Heart left ventricle (tissue), 16 donors: Measurements from ENCODE around the gene SLC66A1. TPM values are rescaled to one million over a fixed set of nuclear protein-coding genes. Genes with fewer than 3 reads are reported as not detected.

Source experiments
- ATAC-seq, 4 donors: fragments of 200-7000 bp; cut with Tn5 transposase; one replicate each; pipeline ENCODE4 v1.9.1; 2020 to 2022; ENCODE audit warnings: moderate library complexity in 4 of 4, mild to moderate bottlenecking in 3 of 4, moderate number of reproducible peaks in 1 of 4
- DNase-seq, 5 donors: peaks; one replicate each; pipeline ENCODE4 v3.0.0-alpha.2; 2020
- H3K27ac ChIP-seq, 12 donors: fragments of 200-600 bp; sonication (generic) in 4 of 12; one replicate each; pipeline versions ENCODE4 v1.5.0 to v1.8.0; 2016 to 2022; ENCODE audit warnings: mild to moderate bottlenecking in 2 of 12
- H3K27me3 ChIP-seq, 9 donors: fragments of 200-600 bp; sonication (generic) in 2 of 9; one replicate each; pipeline versions ENCODE4 v1.5.1 to v1.8.0; 2016 to 2022; ENCODE audit warnings: mild to moderate bottlenecking in 3 of 9
- H3K36me3 ChIP-seq, 9 donors: fragments of 200-600 bp; sonication (generic) in 2 of 9; one replicate each; pipeline versions ENCODE4 v1.5.0 to v1.8.0; 2018 to 2022; ENCODE audit warnings: mild to moderate bottlenecking in 2 of 9
- H3K4me1 ChIP-seq, 12 donors: fragments of 200-600 bp; sonication (generic) in 4 of 12; one replicate each; pipeline versions ENCODE4 v1.5.0 to v1.8.0; 2016 to 2022; ENCODE audit warnings: mild to moderate bottlenecking in 3 of 12
- H3K4me3 ChIP-seq, 12 donors: fragments of 200-600 bp; sonication (generic) in 4 of 12; one replicate each; pipeline versions ENCODE4 v1.5.0 to v1.8.0; 2017 to 2022; ENCODE audit warnings: mild to moderate bottlenecking in 9 of 12, moderate library complexity in 4 of 12
- H3K9me3 ChIP-seq, 12 donors: fragments of 200-600 bp; sonication (generic) in 4 of 12; one replicate each; pipeline versions ENCODE4 v1.5.0 to v1.8.0; 2016 to 2022; ENCODE audit warnings: mild to moderate bottlenecking in 1 of 12
- CTCF ChIP-seq, 12 donors: fragments of 200-600 bp; sonication (generic) in 4 of 12; IDR thresholded peaks; one replicate each; pipeline versions ENCODE4 v1.5.0 to v1.8.0; 2018 to 2022; ENCODE audit warnings: antibody characterized with exemption in 12 of 12, mild to moderate bottlenecking in 5 of 12
- POLR2A ChIP-seq, 2 donors: fragments of 450-650 bp; IDR thresholded peaks; one replicate each; pipeline ENCODE4 v1.6.1; 2017; ENCODE audit warnings: antibody characterized with exemption in 2 of 2, mild to moderate bottlenecking in 2 of 2, moderate library complexity in 2 of 2
- WGBS, 4 donors: extraction: QIAGEN DNeasy Blood & Tissue Kit in 2 of 4; methylation state at CpG; one replicate each; pipeline versions ENCODE4 v1.1.5 to v1.1.7; 2013 to 2018; 5-methylcytosine and 5-hydroxymethylcytosine counted together
- intact Hi-C, 10 donors: fragments of 100-400 bp; cut with DNase I; formaldehyde crosslinking; loops; one replicate each; pipeline versions ENCODE4 v1.11.1 to v1.14.2; 2022
- polyA plus RNA-seq, 2 donors: library from polyadenylated mRNA; stranded (reverse); fragments of 200-250 nt; gene quantifications; one replicate each; pipeline ENCODE4 v1.2.3, GENCODE V29; 2013
- total RNA-seq, 9 donors: library from RNA; depleted of rRNA in 2 of 9; stranded (reverse); fragments of >200 nt in 2 of 9; fragmentation: NEBNext Ultra II Directional in 3 of 9; extraction: Animal tissue kit (Norgen Biotek cat#: 25700) in 3 of 9; gene quantifications; one replicate each; pipeline versions ENCODE4 v1.1.0 to v1.2.4, GENCODE V29; 2016 to 2023
- donor health status: ischemic (EF 13 %, LVEDD 7.1; RV severe dilation, severe dysfunction).
- donor health status: healthy with polysubstance abuse.
- donor health status: DM: no; HTN: yes; CAD: no.
- donor health status: DM: no; HTN: no; CAD: no.
- donor health status: ischemic (EF 25% LVEDD 6.9; RV normal size, moderate dysfunction).
- donor health status: ischemic (EF 25% LVEDD 5.7; RV mildly dilated, moderate dysfunction).
- donor health status: healthy.
- donor health status: DM: yes; HTN: yes; CAD: no.
- donor health status: ischemic (EF 35%, LVEDD 5.7; RV mildly dilated, moderate dysfunction).
- donor health status: nonischemic (EF 11% LVEDD 7.7; RV severe dilation, severe dysfunction).
- donor health status: DM: yes; HTN: yes; CAD: no.
- donor health status: PGD.
- donor health status: ischemic (EF 29% LVEDD 5.4; RV normal size, mild dysfunction).
- donor health status: nonischemic (EF 23%, LVEDD 6.1; RV moderate dilation, normal function).

The SLC66A1 gene
- total and polyA plus RNA-seq, 11 donors = 6.4 to 19.4 (median 9.7) TPM

DNA sequence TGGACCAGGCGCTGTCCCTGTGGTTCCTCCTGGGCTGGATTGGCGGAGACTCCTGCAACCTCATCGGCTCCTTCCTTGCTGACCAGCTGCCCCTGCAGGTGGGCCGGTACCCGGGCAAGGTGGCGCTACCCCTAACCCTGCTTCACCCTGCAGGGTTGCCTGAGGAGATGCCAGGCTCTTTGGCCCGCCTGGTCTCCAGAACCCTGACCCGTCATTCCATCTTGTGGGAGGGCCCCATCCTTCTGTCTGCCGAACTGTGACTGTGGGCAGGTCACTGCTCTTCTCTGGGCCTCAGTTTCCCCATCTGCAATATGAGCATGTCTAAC is 12.5 kb downstream of the SLC66A1 start:
- no peak overlapping the region for H3K4me3 ChIP-seq
- no peaks in the 10 kb centered on the region for H3K4me1 ChIP-seq
- peaks cover 0 to 79% (median 58%) of the 10 kb centered on the region in 9 donors for H3K36me3 ChIP-seq
- no peaks in the 10 kb centered on the region for H3K27me3 ChIP-seq
- H3K9me3 ChIP-seq = no peaks in the 10 kb centered on the region
- TF ChIP-seq CTCF (IDR thresholded peaks at IDR 0.05) (no peak), POLR2A (IDR thresholded peaks at IDR 0.05) (no peak)
- no peak overlapping the region for H3K27ac ChIP-seq
- intact Hi-C loops = no loop called here
- 96 to 98% (median 97%) methylated on average over 7 to 9 of the region's 9 CpGs for WGBS, 4 donors
- DNase-seq = peak in 1 of 5 donors; percentile 4
- ATAC-seq = no peak

GRCh38 chr1:19325368-19325957 is 13.3 kb downstream of the SLC66A1 start:
- intact Hi-C loops = no loop called here
- Histone ChIP-seq H3K9me3 (no peaks in the 10 kb centered on the region), H3K4me3 (no peak overlapping the region), H3K27me3 (no peaks in the 10 kb centered on the region), H3K4me1 (no peaks in the 10 kb centered on the region), H3K36me3 (peaks cover 0 to 79% (median 58%) of the 10 kb centered on the region in 9 donors), H3K27ac (no peak overlapping the region)
- TF ChIP-seq POLR2A (IDR thresholded peaks at IDR 0.05) = no peak
- no peak for TF ChIP-seq CTCF (IDR thresholded peaks at IDR 0.05)
- WGBS, 4 donors = 78 to 85% (median 83%) methylated on average over 18 to 19 of the region's 19 CpGs
- peak in 1 of 5 donors; percentile 51 for DNase-seq
- ATAC-seq = no peak

- intact Hi-C loops = no loop called here
- Histone ChIP-seq H3K9me3 (no peaks in the 10 kb centered on the region), H3K36me3 (peaks cover 0 to 82% (median 53%) of the 10 kb centered on the region in 9 donors), H3K27me3 (no peaks in the 10 kb centered on the region), H3K27ac (no peak overlapping the region), H3K4me1 (no peaks in the 10 kb centered on the region), H3K4me3 (no peak overlapping the region)
- ATAC-seq (no peak), DNase-seq (peak in 2 of 5 donors; percentile 15 to 37)
- 87 to 90% (median 89%) methylated on average over 19 to 32 of the region's 32 CpGs for WGBS, 4 donors
- TF ChIP-seq CTCF (IDR thresholded peaks at IDR 0.05) (no peak), POLR2A (IDR thresholded peaks at IDR 0.05) (no peak)
Observed at GRCh38 chr1:19325958-19326747, 14.0 kb downstream of the SLC66A1 start.

- TF ChIP-seq POLR2A (IDR thresholded peaks at IDR 0.05) = no peak
- no peak for TF ChIP-seq CTCF (IDR thresholded peaks at IDR 0.05)
- H3K4me1 ChIP-seq = no peaks in the 10 kb centered on the region
- H3K27ac ChIP-seq = no peak overlapping the region
- no peak for ATAC-seq
- DNase-seq = no peak
- no peaks in the 10 kb centered on the region for H3K9me3 ChIP-seq
- H3K36me3 ChIP-seq = peaks cover 0 to 80% (median 52%) of the 10 kb centered on the region in 9 donors
- intact Hi-C loops = no loop called here
- WGBS, 4 donors = 79 to 93% (median 85%) methylated on average over 6 of the region's 6 CpGs
- no peak overlapping the region for H3K4me3 ChIP-seq
- no peaks in the 10 kb centered on the region for H3K27me3 ChIP-seq
Observed at GRCh38 chr1:19326748-19327065, 14.6 kb downstream of the SLC66A1 start.
